ENCODE results near the gene TAF1B. TPM values are rescaled to one million over a fixed set of nuclear protein-coding genes. Genes with fewer than 3 reads are reported as not detected.

TAF1B gene
- total RNA-seq, 1 donor from 2014 or later = 36.5 TPM

DNA sequence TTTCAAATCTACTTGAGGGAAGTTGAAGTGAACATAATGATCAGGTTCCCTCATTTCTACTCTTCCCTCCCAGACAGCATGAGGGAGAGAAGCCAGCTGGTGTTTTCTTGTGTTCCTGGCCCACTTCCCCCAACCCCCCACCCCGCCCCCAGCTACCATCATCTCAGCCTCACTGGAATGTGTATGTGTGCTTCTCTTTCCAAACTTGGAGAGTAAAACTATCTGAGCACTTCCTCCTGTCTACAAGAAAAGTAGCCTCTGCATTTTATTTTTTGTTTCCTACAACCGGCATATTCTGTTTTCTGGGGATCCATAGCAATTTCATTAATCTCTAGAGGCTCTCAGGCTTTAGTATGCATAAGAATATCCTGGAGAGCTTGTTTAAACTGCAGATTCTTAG, 54.6 kb downstream of the TAF1B start:
- Histone ChIP-seq H3K4me1 (ENCODE audit: control insufficient read depth in 3 of 3, insufficient read depth in 3 of 3, low read length in 3 of 3) (peaks cover 5 to 15% (median 8%) of the 10 kb centered on the region in 3 donors), H3K36me3 (ENCODE audit: control insufficient read depth in 3 of 3, insufficient read depth in 3 of 3, low read length in 3 of 3) (no peaks in the 10 kb centered on the region), H3K27ac (ENCODE audit: low read depth, low read length) (no peak overlapping the region), H3K27me3 (ENCODE audit: control insufficient read depth in 3 of 3, insufficient read depth in 3 of 3, low read length in 3 of 3) (no peaks in the 10 kb centered on the region), H3K9me3 (ENCODE audit: control insufficient read depth in 3 of 3, low read length in 3 of 3) (no peaks in the 10 kb centered on the region), H3K9ac (ENCODE audit: low read depth in 1 of 3, low read length in 3 of 3) (no peak overlapping the region), H3K4me3 (ENCODE audit: low read length in 3 of 3) (no peak overlapping the region)

DNA sequence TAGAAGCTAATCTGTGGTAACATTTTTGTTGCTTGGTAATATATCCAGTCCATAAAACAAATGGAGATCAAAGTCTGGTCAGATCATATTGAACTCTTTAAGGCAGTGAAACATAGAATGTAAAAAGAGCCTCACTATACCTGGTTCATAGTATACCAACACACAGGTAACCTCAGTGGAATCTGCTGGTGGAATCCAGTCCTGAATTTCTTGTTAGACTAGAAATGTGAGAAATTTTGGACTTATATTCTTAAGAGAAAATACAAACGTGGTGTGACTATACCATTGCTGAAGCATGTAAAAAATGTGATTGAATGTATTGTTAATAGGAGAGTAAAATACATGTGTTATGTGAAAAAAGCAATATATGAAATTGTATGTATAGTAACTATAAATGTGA, 62.1 kb downstream of the TAF1B start:
- Histone ChIP-seq H3K9ac (ENCODE audit: low read depth in 1 of 3, low read length in 3 of 3) (no peak overlapping the region), H3K27ac (ENCODE audit: low read depth, low read length) (no peak overlapping the region), H3K4me1 (ENCODE audit: control insufficient read depth in 3 of 3, insufficient read depth in 3 of 3, low read length in 3 of 3) (no peaks in the 10 kb centered on the region), H3K27me3 (ENCODE audit: control insufficient read depth in 3 of 3, insufficient read depth in 3 of 3, low read length in 3 of 3) (no peaks in the 10 kb centered on the region), H3K36me3 (ENCODE audit: control insufficient read depth in 3 of 3, insufficient read depth in 3 of 3, low read length in 3 of 3) (peaks cover 0 to 2% (median 0%) of the 10 kb centered on the region in 3 donors), H3K4me3 (ENCODE audit: low read length in 3 of 3) (no peak overlapping the region), H3K9me3 (ENCODE audit: control insufficient read depth in 3 of 3, low read length in 3 of 3) (no peaks in the 10 kb centered on the region)

DNA sequence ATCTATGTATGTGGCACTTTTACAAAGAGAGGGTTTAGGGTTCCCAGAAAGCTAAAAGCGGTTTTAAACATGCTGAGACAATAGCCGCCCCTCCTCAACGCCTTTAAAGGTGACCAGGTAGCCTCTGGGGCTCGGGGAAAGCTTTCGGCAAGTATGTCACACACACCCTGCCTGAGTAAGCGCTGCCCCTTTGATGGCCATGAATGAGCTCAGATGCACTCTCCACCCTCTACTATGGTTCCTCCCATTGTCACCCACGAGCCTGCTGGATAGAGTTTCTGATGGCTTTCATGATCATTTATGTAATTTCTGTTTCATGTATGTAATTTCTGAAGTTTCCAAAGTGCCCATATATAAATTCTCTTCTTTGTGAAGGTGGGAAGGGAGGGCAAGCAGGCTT, 64.1 kb downstream of the TAF1B start:
- H3K36me3 ChIP-seq (ENCODE audit: control insufficient read depth in 3 of 3, insufficient read depth in 3 of 3, low read length in 3 of 3) = peaks cover 0 to 3% (median 2%) of the 10 kb centered on the region in 3 donors
- H3K9ac ChIP-seq (ENCODE audit: low read depth in 1 of 3, low read length in 3 of 3) = no peak overlapping the region
- H3K27ac ChIP-seq (ENCODE audit: low read depth, low read length) = no peak overlapping the region
- no peaks in the 10 kb centered on the region for H3K27me3 ChIP-seq (ENCODE audit: control insufficient read depth in 3 of 3, insufficient read depth in 3 of 3, low read length in 3 of 3)
- H3K9me3 ChIP-seq (ENCODE audit: control insufficient read depth in 3 of 3, low read length in 3 of 3) = no peaks in the 10 kb centered on the region
- H3K4me3 ChIP-seq (ENCODE audit: low read length in 3 of 3) = no peak overlapping the region
- H3K4me1 ChIP-seq (ENCODE audit: control insufficient read depth in 3 of 3, insufficient read depth in 3 of 3, low read length in 3 of 3) = no peaks in the 10 kb centered on the region

DNA sequence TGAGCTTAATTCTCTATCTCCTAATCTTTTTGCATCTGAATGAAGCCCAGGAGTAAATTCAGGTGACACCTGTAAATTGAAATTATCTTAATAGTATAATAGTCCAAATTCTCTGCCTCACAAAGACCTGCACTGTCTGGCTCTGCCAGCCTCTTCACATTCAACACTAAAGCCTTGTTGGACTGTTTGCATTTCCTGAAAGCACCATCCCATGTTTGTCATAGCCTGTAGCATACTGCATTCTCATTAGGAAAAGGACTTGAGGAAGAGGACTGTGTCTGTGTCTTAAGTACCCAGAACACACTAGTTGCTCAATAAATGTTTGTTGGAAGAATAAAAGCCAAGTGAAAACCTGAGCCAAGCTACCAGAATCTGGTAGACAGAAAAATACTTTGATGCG, 65.4 kb downstream of the TAF1B start:
- H3K4me1 ChIP-seq (ENCODE audit: control insufficient read depth in 3 of 3, insufficient read depth in 3 of 3, low read length in 3 of 3) = no peaks in the 10 kb centered on the region
- H3K9ac ChIP-seq (ENCODE audit: low read depth in 1 of 3, low read length in 3 of 3) = no peak overlapping the region
- no peak overlapping the region for H3K4me3 ChIP-seq (ENCODE audit: low read length in 3 of 3)

DNA sequence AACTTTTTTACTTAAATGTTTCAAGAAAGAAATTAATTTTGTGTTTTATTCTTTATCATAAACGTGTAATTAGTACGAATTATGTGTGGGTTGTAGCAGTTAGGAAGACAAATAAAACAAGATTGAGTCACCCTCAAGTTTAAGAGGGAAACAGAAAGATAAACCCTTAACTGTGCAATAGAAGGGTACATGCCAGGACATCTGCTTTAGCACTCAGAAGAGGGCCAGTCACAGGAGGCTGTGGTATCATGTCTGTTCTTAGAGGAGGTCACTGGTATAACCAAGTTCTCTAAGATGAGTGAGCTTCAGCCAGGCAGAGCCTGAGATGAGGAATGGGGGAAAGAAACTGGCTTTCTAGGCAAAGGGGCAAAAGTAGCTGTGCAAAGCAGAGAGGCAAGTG, 65.8 kb downstream of the TAF1B start:
- H3K27ac ChIP-seq (ENCODE audit: low read depth, low read length) = no peak overlapping the region
- H3K27me3 ChIP-seq (ENCODE audit: control insufficient read depth in 3 of 3, insufficient read depth in 3 of 3, low read length in 3 of 3) = no peaks in the 10 kb centered on the region
- no peak overlapping the region for H3K4me3 ChIP-seq (ENCODE audit: low read length in 3 of 3)
- H3K36me3 ChIP-seq (ENCODE audit: control insufficient read depth in 3 of 3, insufficient read depth in 3 of 3, low read length in 3 of 3) = peaks cover 0 to 5% (median 3%) of the 10 kb centered on the region in 3 donors
- H3K4me1 ChIP-seq (ENCODE audit: control insufficient read depth in 3 of 3, insufficient read depth in 3 of 3, low read length in 3 of 3) = no peaks in the 10 kb centered on the region
- no peak overlapping the region for H3K9ac ChIP-seq (ENCODE audit: low read depth in 1 of 3, low read length in 3 of 3)
- no peaks in the 10 kb centered on the region for H3K9me3 ChIP-seq (ENCODE audit: control insufficient read depth in 3 of 3, low read length in 3 of 3)

More for the DNA sequence above, 65.4 kb downstream of the TAF1B start:
- peaks cover 0 to 4% (median 3%) of the 10 kb centered on the region in 3 donors for H3K36me3 ChIP-seq (ENCODE audit: control insufficient read depth in 3 of 3, insufficient read depth in 3 of 3, low read length in 3 of 3)
- no peaks in the 10 kb centered on the region for H3K27me3 ChIP-seq (ENCODE audit: control insufficient read depth in 3 of 3, insufficient read depth in 3 of 3, low read length in 3 of 3)
- H3K9me3 ChIP-seq (ENCODE audit: control insufficient read depth in 3 of 3, low read length in 3 of 3) = no peaks in the 10 kb centered on the region
- no peak overlapping the region for H3K27ac ChIP-seq (ENCODE audit: low read depth, low read length)

DNA sequence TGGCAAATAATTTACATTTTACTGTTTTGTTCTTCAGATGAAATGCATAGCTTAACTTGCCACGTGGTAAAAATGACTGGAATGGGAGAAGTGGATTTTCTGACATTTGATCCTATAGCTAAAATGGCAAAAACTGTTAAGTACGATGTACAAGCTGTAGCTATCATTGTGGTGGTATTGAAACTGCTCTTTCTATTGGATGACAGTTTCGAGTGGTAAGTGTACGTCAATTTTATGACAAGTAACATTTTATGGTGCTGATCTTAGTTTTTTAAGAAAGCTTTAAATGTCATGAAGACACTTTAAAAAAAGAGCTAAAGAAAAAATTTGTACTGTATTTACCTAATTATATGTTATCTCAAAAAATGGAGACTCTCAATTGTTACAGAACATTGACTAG, 67.4 kb downstream of the TAF1B start:
- Histone ChIP-seq H3K36me3 (ENCODE audit: control insufficient read depth in 3 of 3, insufficient read depth in 3 of 3, low read length in 3 of 3) (peaks cover 2 to 8% (median 7%) of the 10 kb centered on the region in 3 donors), H3K9ac (ENCODE audit: low read depth in 1 of 3, low read length in 3 of 3) (no peak overlapping the region)

DNA sequence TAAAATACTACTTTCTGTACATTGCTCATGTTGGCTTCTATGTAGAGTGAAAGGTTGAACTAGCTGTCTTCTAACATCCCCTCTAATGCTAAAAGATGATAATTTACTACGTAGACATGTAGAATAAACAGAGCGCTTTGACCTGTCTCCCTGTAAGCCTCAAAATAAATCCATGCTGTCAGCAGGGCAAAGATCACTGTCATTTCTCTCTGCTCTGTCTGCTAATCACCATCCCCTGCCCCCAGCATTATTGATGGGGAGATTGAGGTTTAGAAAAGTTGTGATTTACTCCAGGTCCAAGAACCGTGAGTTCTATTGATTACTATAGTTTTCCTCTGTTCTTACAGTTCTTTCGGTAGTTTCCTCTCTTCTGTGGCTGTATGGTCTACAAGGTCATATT, 69.2 kb downstream of the TAF1B start:
- Histone ChIP-seq H3K9ac (ENCODE audit: low read depth in 1 of 3, low read length in 3 of 3) (no peak overlapping the region), H3K27me3 (ENCODE audit: control insufficient read depth in 3 of 3, insufficient read depth in 3 of 3, low read length in 3 of 3) (no peaks in the 10 kb centered on the region), H3K4me1 (ENCODE audit: control insufficient read depth in 3 of 3, insufficient read depth in 3 of 3, low read length in 3 of 3) (no peaks in the 10 kb centered on the region), H3K9me3 (ENCODE audit: control insufficient read depth in 3 of 3, low read length in 3 of 3) (no peaks in the 10 kb centered on the region), H3K4me3 (ENCODE audit: low read length in 3 of 3) (no peak overlapping the region), H3K36me3 (ENCODE audit: control insufficient read depth in 3 of 3, insufficient read depth in 3 of 3, low read length in 3 of 3) (peaks cover 2 to 8% (median 7%) of the 10 kb centered on the region in 3 donors), H3K27ac (ENCODE audit: low read depth, low read length) (no peak overlapping the region)

More for the DNA sequence above, 67.4 kb downstream of the TAF1B start:
- no peak overlapping the region for H3K27ac ChIP-seq (ENCODE audit: low read depth, low read length)
- no peaks in the 10 kb centered on the region for H3K9me3 ChIP-seq (ENCODE audit: control insufficient read depth in 3 of 3, low read length in 3 of 3)
- no peaks in the 10 kb centered on the region for H3K27me3 ChIP-seq (ENCODE audit: control insufficient read depth in 3 of 3, insufficient read depth in 3 of 3, low read length in 3 of 3)
- H3K4me1 ChIP-seq (ENCODE audit: control insufficient read depth in 3 of 3, insufficient read depth in 3 of 3, low read length in 3 of 3) = no peaks in the 10 kb centered on the region
- H3K4me3 ChIP-seq (ENCODE audit: low read length in 3 of 3) = no peak overlapping the region

DNA sequence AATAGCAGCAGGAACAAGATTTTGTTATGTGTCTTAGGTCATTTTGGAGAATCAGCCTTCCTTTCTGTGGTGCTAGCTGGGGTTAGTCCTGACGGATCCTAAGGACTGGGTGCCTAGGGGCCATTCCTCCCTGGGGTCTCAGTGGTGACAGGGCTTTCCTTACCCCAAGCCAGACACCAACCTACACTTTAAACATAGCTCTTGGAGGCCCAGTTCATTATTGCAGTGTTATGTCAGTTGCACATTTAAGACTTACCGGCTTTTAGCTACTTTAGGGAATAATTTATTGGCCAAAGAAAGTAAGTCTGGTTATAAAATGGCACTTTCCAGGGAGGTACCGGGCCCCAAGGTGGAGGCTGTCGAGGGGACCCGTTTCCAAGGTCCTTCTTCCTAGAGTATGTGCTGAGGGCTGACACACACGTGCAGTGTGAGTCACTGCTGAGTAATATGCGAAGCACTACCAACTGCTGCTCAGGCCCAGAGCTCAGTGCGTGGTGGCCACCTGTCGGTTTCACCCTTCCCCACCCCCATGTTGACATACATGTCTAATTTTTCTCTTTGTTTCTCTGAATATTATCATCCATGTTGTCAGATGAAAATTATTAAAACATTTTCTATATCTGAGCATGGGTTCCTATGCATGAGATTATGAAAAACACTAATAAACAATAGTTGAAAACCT, 71.3 kb downstream of the TAF1B start:
- H3K36me3 ChIP-seq (ENCODE audit: control insufficient read depth in 3 of 3, insufficient read depth in 3 of 3, low read length in 3 of 3) = peaks cover 2 to 8% (median 7%) of the 10 kb centered on the region in 3 donors
- H3K9ac ChIP-seq (ENCODE audit: low read depth in 1 of 3, low read length in 3 of 3) = no peak overlapping the region
- peaks cover 2 to 5% (median 3%) of the 10 kb centered on the region in 3 donors for H3K4me1 ChIP-seq (ENCODE audit: control insufficient read depth in 3 of 3, insufficient read depth in 3 of 3, low read length in 3 of 3)

DNA sequence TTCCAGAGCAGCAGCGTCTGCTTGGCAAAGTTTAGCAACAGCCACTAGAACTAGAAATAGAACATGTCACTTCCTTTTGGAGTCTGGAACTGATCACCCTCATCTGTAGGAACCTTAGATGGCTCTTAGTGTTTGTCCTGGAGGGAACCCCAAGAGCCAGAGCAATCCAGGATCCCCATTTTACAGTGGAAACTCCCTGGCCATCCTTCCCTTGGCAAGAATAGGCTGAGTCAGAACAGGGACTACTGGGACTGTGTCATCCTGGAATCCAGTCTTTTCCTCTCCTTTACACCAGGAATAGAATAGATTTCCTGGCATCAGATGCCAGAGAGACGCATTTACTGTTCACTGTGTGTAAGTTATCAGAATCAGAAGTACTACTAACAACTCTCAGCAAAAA, 75.0 kb downstream of the TAF1B start:
- Histone ChIP-seq H3K4me1 (ENCODE audit: control insufficient read depth in 3 of 3, insufficient read depth in 3 of 3, low read length in 3 of 3) (peaks cover 2 to 5% (median 3%) of the 10 kb centered on the region in 3 donors), H3K36me3 (ENCODE audit: control insufficient read depth in 3 of 3, insufficient read depth in 3 of 3, low read length in 3 of 3) (peaks cover 2 to 15% (median 4%) of the 10 kb centered on the region in 3 donors), H3K9me3 (ENCODE audit: control insufficient read depth in 3 of 3, low read length in 3 of 3) (no peaks in the 10 kb centered on the region), H3K4me3 (ENCODE audit: low read length in 3 of 3) (no peak overlapping the region), H3K9ac (ENCODE audit: low read depth in 1 of 3, low read length in 3 of 3) (no peak overlapping the region), H3K27me3 (ENCODE audit: control insufficient read depth in 3 of 3, insufficient read depth in 3 of 3, low read length in 3 of 3) (no peaks in the 10 kb centered on the region), H3K27ac (ENCODE audit: low read depth, low read length) (peak overlapping the region; percentile 20)

More for the DNA sequence above, 71.3 kb downstream of the TAF1B start:
- Histone ChIP-seq H3K4me3 (ENCODE audit: low read length in 3 of 3) (no peak overlapping the region), H3K9me3 (ENCODE audit: control insufficient read depth in 3 of 3, low read length in 3 of 3) (no peaks in the 10 kb centered on the region), H3K27ac (ENCODE audit: low read depth, low read length) (no peak overlapping the region), H3K27me3 (ENCODE audit: control insufficient read depth in 3 of 3, insufficient read depth in 3 of 3, low read length in 3 of 3) (no peaks in the 10 kb centered on the region)

DNA sequence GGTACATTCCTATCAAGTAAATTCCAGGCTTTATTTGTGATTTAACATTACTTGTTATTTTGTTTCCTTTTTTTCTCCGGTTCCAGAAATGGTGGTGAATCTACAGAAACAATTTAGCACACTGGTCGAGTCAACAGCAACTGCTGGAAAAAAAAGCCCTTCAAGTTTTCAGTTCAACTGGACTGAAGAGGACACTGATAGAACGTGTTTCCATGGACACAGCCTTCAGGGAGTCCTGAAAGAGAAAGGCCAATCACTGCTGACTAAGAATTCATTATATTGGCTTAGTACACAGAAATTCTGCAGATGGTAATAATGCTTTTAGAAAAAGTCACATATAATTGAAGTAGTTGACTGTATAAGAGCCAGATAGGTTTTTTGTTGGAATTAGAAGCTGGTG, 76.2 kb downstream of the TAF1B start:
- H3K9me3 ChIP-seq (ENCODE audit: control insufficient read depth in 3 of 3, low read length in 3 of 3) = no peaks in the 10 kb centered on the region
- no peak overlapping the region for H3K4me3 ChIP-seq (ENCODE audit: low read length in 3 of 3)
- no peak overlapping the region for H3K27ac ChIP-seq (ENCODE audit: low read depth, low read length)
- peaks cover 2 to 5% (median 3%) of the 10 kb centered on the region in 3 donors for H3K4me1 ChIP-seq (ENCODE audit: control insufficient read depth in 3 of 3, insufficient read depth in 3 of 3, low read length in 3 of 3)
- no peaks in the 10 kb centered on the region for H3K27me3 ChIP-seq (ENCODE audit: control insufficient read depth in 3 of 3, insufficient read depth in 3 of 3, low read length in 3 of 3)
- H3K36me3 ChIP-seq (ENCODE audit: control insufficient read depth in 3 of 3, insufficient read depth in 3 of 3, low read length in 3 of 3) = peaks cover 0 to 9% (median under 1%) of the 10 kb centered on the region in 3 donors
- H3K9ac ChIP-seq (ENCODE audit: low read depth in 1 of 3, low read length in 3 of 3) = no peak overlapping the region
